HG03103 (cell line): ENCODE measurements around the gene CLEC16A.
A peak's percentile ranks its signal among the peaks of the same experiment; 100 is the strongest.
"Not testable (repeated sequence)": the region's sequence is repeated elsewhere in the genome, so short reads cannot be mapped to it uniquely, and the experiment has no call there.

Source experiments
- ATAC-seq: cut with Tn5 transposase; IDR thresholded peaks from one replicate; pipeline ENCODE4 v1.9.1; 2021; ENCODE audit warnings: low read depth; ENCODE audit not compliant: unreplicated experiment

The CLEC16A gene

GRCh38 chr16:11205065-11205699 is 260.8 kb downstream of the CLEC16A start:
- no peak for ATAC-seq

DNA sequence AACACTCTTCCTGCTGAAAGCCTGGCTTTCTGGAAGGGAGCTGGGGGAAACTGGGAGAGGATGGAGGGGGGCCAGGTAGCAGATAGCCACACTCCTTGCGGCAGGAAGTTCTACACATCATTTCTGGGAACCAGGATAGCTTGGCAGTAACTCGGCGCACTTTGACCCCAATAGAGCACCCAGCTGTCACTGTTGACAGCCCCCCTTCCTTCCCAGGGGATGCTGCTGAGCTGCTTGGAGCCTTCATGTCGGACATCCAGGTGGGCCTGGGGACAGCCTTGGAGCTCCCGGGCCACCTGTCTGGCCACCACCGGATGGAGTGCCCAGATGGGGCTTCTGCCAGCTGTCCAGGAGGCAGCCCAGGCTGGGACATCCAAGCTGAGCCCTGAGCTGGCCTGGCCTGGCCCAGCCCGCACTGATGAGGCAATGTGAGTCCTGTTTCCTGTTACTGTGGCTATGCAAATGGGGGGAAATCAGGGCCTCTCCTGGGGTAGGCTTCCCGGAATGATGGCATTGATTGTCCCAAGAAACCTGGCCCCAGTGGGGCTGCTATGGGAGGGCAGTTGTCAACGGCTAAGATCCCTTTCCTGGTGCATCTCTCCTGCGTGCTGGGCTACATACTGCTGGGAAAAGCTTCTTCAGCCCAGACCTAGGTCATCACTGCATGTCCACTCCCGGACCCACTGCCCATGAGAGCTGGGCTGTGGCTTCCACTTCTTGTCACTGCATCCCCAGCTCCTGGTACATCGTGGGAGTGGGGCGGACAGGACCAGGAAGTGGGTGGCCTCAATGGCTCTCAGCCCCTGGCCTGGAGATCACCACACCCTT is 261.6 kb downstream of the CLEC16A start:
- ATAC-seq: no peak

DNA sequence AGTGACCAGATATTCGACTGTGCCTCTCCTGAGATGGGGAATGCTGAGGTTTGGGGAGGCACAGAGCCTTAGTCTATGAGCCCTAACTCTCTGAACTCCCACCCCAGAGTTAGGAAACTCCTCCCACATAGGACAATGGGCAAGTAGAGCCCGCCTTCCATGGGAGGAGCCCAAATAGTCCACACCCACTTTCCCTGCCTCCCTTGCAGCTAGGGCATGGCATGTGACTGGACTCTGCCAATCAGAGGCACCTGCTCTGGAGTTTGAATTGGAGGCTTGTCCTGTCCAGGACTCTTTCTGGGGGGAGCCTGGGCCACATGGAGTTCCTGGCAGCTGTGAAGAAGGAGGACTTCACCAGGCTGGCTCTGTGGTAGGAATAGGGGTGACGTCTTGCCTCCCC is 263.3 kb downstream of the CLEC16A start:
- no peak for ATAC-seq

GRCh38 chr16:11208916-11209665 is 264.7 kb downstream of the CLEC16A start:
- ATAC-seq: no peak

GRCh38 chr16:11210260-11210659 is 265.9 kb downstream of the CLEC16A start:
- no peak for ATAC-seq

DNA sequence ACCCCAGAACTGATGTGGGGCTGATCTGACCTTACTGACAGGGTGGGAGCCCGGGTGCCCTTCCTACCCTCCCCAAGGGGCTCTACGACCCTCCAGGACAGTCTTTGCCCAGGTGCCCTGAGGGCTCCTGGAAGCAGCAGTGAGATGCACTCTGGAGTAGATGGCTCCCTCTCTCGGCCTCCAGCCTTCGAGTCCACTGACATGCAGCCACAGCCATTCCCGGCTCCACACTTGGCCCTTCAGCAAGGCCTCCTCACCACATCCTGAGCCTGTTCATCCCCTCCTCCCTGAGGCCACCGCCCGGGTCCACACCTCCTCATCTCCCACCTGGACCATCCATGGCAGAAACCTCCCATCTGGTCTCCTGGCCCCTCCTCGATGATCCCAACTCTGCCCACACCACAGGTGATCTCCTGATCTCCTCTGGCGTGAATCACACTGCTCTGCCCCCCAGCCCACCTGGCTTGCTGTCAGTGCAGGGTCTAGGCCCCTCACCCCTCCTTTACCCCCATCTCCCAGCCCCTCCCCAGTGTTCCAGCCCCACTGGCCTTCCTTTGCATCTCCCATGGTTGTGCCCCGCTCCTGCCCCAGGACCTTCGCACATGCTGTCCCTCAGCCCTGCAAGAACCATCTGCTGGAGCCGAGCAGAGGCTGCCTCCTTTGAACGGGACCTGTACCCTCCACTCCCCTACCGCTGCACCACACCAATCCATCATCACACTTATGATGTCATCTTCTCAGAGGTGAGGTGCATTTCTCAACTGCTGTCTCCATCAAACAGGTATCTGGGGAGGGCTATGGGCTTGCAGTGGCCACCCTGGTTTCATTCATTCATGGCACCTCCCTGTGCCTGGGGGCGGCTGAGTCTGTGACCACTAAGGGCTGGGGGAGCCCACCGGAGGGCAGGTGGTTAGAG is 267.0 kb downstream of the CLEC16A start:
- no peak for ATAC-seq

DNA sequence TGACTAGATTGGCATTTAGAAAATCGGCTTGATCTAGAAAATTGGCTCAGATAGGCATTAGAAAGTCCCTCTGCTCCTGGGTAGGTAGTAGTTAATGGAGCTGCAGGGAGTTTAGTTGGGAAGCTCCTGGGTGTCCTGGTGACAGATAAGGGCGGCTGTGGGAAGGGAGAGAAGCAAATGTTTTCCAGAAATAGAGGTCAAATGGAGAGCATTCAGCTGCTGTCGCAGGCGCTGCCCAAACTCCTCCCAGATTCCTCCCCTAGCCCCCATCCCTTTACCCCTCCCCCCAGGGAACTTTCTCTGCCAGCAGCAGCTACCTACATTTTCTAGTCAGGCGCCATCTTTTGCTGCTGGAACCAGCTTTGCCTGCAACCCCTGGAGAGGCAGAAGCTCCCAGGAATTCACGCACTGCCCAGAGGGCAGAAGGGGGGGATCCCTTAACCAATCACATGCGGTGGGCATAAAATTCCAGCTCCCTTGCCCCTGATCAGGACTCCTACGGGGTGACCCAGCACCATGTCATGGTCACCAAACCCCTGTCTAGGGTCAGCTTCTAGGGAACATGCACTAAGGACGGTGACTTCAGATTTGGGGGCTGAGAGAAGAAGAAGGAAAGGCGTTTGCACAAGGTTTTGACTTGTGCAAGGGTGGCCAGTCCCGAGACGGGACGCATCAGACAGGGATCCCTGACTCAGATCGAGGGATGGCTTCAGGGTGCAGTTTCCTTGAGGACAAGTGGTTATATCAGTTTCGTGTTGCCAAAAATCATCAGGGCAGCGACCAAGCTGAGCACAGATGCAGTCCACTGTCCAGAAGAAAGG is 267.8 kb downstream of the CLEC16A start:
- no peak for ATAC-seq

DNA sequence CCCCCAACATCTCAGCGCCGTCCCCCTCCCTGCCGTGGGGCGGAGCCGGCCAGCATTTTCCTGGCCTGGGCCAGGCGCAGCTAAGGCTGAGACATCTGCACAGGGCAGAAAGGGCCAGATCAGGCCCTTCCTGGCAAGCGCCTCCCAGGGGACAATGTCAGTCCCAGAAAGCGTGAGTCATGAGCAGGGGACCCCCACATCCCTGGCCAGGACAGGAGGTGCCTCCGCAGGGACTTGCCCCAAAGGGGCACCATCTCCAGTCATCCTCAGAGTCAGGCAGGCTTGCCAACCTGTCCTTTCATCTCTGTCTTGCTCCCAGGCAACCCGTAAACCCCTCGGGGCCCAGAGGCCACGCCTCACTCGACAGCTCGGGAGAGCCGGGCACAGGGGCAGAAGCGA is 268.4 kb downstream of the CLEC16A start:
- no peak for ATAC-seq

- ATAC-seq: no peak
Observed at GRCh38 chr16:11213373-11213772, 269.0 kb downstream of the CLEC16A start.

GRCh38 chr16:11213799-11214198 is 269.4 kb downstream of the CLEC16A start:
- ATAC-seq: no peak

GRCh38 chr16:11215935-11216556 is 271.7 kb downstream of the CLEC16A start:
- ATAC-seq: no peak

- ATAC-seq: no peak
Observed at GRCh38 chr16:11217651-11218603, 273.6 kb downstream of the CLEC16A start.

DNA sequence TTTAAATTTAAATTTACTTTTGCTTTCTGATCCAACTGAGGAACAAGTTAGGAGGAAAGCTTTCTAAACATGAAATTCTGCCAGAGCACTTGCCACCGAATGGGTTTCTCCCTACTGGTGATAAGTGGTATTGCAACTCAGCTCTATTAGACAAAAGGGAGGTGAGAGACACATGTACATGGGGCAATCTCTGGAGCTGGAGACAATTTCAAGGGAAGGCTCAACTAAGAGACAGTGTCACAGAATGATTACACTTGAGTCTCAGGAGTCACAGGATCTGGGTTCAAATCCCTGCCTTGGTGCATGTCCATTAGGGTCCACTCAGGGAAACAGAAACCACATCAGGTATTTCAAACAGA is 274.2 kb downstream of the CLEC16A start:
- no peak for ATAC-seq

DNA sequence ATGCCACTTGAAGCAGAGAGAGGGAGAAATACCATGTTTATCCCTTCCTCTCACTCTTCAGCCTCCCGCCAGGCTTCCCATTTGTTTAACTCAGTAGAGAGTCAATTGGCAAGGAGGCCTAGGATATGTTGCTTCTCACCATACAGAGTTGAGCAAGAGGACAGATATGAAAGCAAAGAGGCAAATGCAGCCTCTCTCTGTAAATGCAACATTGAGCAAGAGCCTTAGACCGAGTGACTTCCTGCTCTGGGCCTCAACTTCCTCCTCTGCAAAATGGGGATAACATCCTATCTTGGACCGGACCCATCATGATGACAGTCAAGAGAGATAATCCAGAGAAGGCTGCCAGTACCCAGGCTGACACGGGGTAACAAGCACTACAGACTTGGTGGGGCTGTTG is 274.8 kb downstream of the CLEC16A start:
- ATAC-seq: no peak

GRCh38 chr16:11220507-11220906 is 276.1 kb downstream of the CLEC16A start:
- not testable (repeated sequence) for ATAC-seq

GRCh38 chr16:11224096-11224893 is 279.9 kb downstream of the CLEC16A start:
- ATAC-seq: peak; percentile 39
